Astrocyte of the cerebellum (primary cell): ENCODE data around the gene MYH7B.

Experiments
- DNase-seq: peaks from one replicate; pipeline ENCODE4 v3.0.0-alpha.2; 2011; ENCODE audit warnings: low read depth
- H3K4me3 ChIP-seq: 2 replicates; pipeline ENCODE4 v1.5.1; 2011; ENCODE audit warnings: mild to moderate bottlenecking, low read depth, low read length, moderate library complexity
- CTCF ChIP-seq: IDR thresholded peaks from 2 replicates; pipeline ENCODE4 v1.5.1; 2012; ENCODE audit warnings: low read length, low read depth, moderate library complexity, mild to moderate bottlenecking; ENCODE audit errors: missing control alignments
- in situ Hi-C: cut with HindIII; loops from 2 replicates; pipeline ENCODE4 v1.10.0; 2017; ENCODE audit warnings: low sequenced_read_pairs

Gene MYH7B

DNA sequence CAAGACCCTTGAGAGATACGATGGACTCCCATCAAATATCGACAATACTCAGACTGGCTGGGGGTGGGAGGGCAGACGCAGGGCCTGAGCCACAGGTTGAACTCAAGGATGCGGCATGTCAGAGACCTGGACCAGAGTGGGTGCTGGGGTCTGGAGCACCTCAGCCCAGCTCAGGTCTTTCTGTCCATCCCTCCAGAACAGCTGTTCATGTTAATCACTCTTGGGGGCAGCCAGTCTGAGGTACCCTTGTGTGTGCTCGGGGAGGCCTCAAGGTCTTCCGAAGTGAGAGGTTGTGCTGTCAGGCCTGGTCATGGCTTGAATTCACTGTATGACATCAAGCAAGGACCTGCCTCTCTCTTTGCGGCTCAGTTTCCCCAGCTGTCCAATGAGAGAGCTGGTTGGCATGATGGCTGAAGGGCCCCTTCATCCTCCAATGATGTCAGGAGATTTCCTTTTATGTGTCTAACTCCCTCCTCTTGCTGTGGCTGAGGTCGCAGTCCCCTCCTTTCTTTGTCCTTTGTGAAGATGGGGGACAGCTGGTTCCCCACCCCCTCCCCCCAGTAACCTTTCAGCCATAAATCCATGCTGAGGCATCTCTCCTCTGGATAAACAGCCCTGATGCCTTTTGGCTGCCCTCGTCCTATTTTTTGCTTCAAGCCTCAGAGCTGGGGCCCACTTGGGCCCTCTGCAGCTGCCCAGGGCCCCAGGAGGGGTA is 15.3 kb downstream of the MYH7B start:
- in situ Hi-C loops: no loop called here
- no peak for DNase-seq
- no peak for TF ChIP-seq CTCF
- no peak overlapping the region for H3K4me3 ChIP-seq

DNA sequence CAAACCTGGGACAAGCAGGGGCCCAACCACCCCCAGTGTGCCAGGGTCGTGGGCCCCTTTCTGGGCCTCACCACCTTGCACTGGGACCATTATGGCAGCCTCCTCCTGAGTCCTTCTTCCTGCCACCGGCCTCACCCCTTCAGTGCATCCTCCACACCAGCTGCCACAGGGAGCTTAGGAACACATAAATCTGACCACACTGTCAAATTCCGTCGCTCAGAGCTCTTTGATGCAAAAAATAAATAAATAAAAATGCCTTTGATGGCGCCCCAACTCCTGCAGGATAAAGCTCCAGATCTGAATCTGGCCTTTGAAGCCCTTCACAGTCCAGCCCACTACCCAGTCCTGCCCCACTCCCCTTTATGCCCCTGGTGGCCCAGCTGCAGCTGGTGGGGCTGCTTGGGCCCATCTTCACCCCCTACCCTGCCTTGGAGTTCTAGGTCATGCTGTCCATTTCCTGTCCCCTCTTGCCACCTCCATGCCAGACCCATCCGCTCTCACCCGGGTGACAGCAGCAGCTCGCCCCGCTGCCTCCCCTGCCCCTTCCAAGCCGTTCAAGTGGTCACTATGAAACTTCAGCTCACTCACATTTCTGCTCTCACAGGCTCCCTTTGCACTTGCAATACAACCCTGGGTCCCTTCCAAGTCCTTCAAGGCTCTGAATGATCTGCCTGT is 16.0 kb downstream of the MYH7B start:
- no peak for TF ChIP-seq CTCF
- in situ Hi-C loops: no loop called here
- no peak overlapping the region for H3K4me3 ChIP-seq
- no peak for DNase-seq

DNA sequence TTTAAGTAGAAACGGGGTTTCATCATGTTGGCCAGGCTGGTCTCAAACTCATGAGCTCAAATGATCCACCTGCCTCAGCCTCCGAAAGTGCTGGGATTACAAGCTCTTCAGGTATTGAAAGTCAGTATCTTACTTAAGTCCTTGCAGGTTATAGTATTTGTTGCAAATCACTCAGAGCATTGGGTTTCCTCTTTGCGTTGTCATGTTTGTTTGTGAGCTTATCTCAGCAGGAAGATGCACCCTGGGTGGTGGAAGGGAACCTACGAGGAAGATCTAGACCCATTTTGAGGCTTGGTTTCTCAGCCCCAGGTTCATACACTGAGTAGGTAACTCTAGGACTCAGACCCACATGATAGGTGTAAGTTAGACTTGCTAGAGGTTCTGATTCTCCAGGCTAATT is 18.6 kb downstream of the MYH7B start:
- DNase-seq: no peak
- in situ Hi-C loops: no loop called here
- TF ChIP-seq CTCF: no peak
- H3K4me3 ChIP-seq: no peak overlapping the region

DNA sequence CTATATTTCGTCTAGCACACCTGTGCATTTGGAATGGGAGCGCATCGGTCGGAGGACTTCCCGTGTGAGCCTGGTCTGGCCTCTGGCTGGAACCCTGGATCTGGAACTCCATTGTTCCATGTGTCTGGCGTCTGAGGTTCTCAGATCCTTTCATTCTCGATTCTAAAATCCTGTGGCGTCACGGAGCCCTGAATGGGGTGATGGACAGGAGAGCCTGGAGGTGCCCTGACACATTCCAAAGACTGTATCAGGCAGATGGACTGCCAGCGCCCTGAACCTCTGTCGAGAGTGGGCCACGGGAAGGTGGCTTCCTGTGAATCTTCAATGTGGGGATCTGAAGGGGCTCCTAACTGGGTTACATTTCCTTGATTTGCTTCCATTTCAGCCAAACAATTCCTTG is 20.6 kb downstream of the MYH7B start:
- in situ Hi-C loops: no loop called here
- no peak for DNase-seq
- no peak overlapping the region for H3K4me3 ChIP-seq
- TF ChIP-seq CTCF: no peak

GRCh38 chr20:34977365-34978091 is 21.9 kb downstream of the MYH7B start:
- no peak for DNase-seq
- in situ Hi-C loops: no loop called here
- TF ChIP-seq CTCF: no peak
- H3K4me3 ChIP-seq: no peak overlapping the region

DNA sequence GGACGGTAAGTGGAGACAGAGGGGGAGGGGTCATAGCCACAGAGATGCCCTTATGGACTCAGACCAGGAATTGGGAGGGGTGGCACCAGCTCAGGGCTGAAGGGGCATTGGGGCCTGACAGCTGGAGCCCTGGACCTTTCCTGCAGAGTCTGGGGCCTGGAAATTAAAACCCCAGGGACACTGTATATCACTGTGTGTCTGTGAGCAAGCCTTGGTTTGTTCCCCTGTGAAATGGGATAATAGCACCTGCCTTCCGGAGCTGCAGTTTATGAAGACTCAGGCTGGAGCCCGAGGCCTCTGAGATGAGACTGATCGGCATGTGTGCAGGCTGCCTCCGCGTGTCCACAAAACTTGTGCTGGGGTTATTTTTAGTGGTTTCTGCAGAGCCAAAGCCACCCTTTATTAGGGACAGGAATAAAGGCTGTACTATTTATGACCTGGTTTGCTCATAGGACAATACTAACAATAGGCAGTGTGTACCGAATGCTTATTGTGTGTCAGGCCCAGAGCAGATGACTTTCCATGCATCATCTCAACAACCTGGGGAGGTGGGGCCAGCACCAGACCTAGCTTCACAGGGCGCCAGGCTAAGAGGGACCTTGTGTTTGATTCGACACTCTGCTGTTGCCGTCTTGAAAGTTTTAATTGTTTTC is 22.6 kb downstream of the MYH7B start:
- DNase-seq: no peak
- in situ Hi-C loops: no loop called here
- no peak for TF ChIP-seq CTCF
- no peak overlapping the region for H3K4me3 ChIP-seq
